Mammary epithelial cell (primary cell): ENCODE measurements around the gene SPAG16.

Experiments
- CTCF ChIP-seq, 2 donors: IDR thresholded peaks in 1 of 2; conservative IDR thresholded peaks in 1 of 2; 2 replicates each; pipeline ENCODE4 v1.5.1; 2011 to 2012; ENCODE audit warnings: inconsistent platforms in 2 of 2, low read length in 2 of 2, mild to moderate bottlenecking in 2 of 2, control low read depth in 1 of 2, low read depth in 1 of 2; ENCODE audit not compliant: insufficient read depth in 1 of 2; ENCODE audit errors: extremely low read depth in 1 of 2
- EZH2 ChIP-seq: IDR thresholded peaks from 2 replicates; pipeline ENCODE4 v1.6.1; 2012; ENCODE audit warnings: low read length, inconsistent platforms, borderline replicate concordance

- TF ChIP-seq CTCF (conservative IDR thresholded peaks at IDR 0.05 in 1 of 2, IDR thresholded peaks at IDR 0.05 in 1 of 2; ENCODE audit: extremely low read depth in 1 of 2, insufficient read depth in 1 of 2, low read depth in 1 of 2, low read length in 2 of 2) (no peak), EZH2 (no peak)
Observed at GRCh38 chr2:214117054-214117453, 832.8 kb downstream of the SPAG16 start.
